ENCODE results near the gene STARD9. TPM values are rescaled to one million over a fixed set of nuclear protein-coding genes. Genes with fewer than 3 reads are reported as not detected.
"Not testable (repeated sequence)": the region's sequence is repeated elsewhere in the genome, so short reads cannot be mapped to it uniquely, and the experiment has no call there.

STARD9 gene
- total RNA-seq, 1 donor from 2014 or later = 27.7 TPM

DNA sequence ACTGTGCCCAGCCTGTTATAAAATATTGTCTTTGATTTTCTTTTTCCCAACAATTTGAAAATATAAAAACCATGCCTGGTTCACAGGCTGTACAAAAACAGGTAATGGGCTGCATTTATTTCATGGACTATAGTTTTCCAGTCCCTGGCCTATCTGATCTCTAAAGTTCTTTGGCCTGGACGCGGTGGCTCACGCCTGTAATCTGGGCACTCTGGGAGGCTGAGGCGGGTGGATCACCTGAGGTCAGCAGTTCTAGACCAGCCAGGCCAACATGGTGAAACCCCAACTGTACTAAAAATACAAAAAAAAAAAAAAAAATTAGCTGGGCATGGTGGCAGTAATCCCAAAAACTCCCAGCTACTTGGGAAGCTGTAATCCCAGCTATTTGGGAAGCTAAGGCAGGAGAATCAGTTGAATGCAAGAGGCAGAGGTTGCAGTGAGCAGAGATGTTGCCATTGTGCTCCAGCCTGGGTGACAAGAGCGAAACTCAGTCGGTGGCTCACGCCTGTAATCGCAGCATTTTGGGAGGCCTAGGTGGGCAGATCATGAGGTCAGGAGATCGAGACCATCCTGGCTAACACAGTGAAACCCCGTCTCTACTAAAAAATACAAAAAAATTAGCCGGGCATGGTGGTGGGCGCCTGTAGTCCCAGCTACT lies 18.7 kb upstream of the STARD9 start:
- not testable (repeated sequence) for H3K4me1 ChIP-seq (ENCODE audit: control insufficient read depth in 3 of 3, insufficient read depth in 3 of 3, low read length in 3 of 3); H3K4me3 ChIP-seq (ENCODE audit: low read length in 3 of 3); H3K9ac ChIP-seq (ENCODE audit: low read depth in 1 of 3, low read length in 3 of 3); H3K27me3 ChIP-seq (ENCODE audit: control insufficient read depth in 3 of 3, insufficient read depth in 3 of 3, low read length in 3 of 3); H3K27ac ChIP-seq (ENCODE audit: low read depth, low read length); H3K9me3 ChIP-seq (ENCODE audit: control insufficient read depth in 3 of 3, low read length in 3 of 3)
- peaks cover 6 to 17% (median 11%) of the 10 kb centered on the region in 3 donors for H3K36me3 ChIP-seq (ENCODE audit: control insufficient read depth in 3 of 3, insufficient read depth in 3 of 3, low read length in 3 of 3)

DNA sequence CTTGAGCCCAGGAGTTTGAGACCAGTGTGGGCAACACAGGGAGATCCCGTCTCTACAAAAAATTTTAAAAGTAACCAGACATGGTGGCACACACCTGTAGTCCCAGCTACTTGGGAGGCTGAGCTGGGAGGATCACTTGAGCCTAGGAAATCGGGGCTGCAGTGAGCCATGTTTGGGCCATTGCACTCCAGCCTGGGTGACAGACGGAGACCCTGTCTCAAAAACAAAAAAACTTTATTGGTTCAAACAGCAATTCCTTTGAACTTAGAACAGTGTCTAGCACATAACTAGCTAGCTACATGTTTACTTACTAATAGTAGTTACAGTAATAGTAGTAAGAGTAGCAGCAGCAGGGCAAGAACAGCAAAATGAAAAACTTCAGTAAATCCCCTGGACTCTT lies 16.7 kb upstream of the STARD9 start:
- Histone ChIP-seq H3K9me3 (ENCODE audit: control insufficient read depth in 3 of 3, low read length in 3 of 3) (no peaks in the 10 kb centered on the region), H3K27ac (ENCODE audit: low read depth, low read length) (no peak overlapping the region), H3K4me3 (ENCODE audit: low read length in 3 of 3) (no peak overlapping the region), H3K36me3 (ENCODE audit: control insufficient read depth in 3 of 3, insufficient read depth in 3 of 3, low read length in 3 of 3) (peaks cover 15 to 29% (median 21%) of the 10 kb centered on the region in 3 donors), H3K27me3 (ENCODE audit: control insufficient read depth in 3 of 3, insufficient read depth in 3 of 3, low read length in 3 of 3) (no peaks in the 10 kb centered on the region), H3K4me1 (ENCODE audit: control insufficient read depth in 3 of 3, insufficient read depth in 3 of 3, low read length in 3 of 3) (no peaks in the 10 kb centered on the region), H3K9ac (ENCODE audit: low read depth in 1 of 3, low read length in 3 of 3) (no peak overlapping the region)

DNA sequence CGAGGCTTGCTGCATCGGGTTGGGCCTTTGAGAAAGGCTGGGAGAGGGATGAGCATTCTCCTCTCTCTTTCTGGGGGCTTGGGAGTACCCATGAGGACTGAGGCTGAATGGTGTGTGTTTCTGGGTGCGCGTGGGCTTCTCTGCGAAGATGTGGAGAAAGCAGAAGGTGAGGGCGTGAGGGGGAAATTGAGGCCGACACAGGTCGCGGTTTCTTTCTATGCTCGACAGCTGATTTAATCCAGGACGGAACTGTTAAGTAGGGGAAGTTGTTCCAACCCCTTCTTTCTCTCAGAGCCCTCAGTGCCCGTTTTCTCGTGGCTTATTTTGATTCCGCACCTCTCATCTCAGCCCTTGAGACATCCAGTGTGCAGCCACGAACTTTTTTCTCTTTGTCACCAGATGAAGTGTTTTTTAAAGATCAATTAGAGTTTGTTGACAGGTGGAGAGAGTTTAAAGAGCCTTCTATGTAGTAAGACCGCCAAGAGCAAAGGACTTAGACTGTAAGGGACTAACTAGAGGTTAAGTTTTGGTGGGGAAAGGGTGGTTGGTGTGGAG lies 711 bp downstream of the STARD9 start:
- Histone ChIP-seq H3K9ac (ENCODE audit: low read depth in 1 of 3, low read length in 3 of 3) (peak overlapping the region; percentile 77 to 85 (median 82)), H3K36me3 (ENCODE audit: control insufficient read depth in 3 of 3, insufficient read depth in 3 of 3, low read length in 3 of 3) (no peaks in the 10 kb centered on the region), H3K27ac (ENCODE audit: low read depth, low read length) (peak overlapping the region; percentile 68), H3K27me3 (ENCODE audit: control insufficient read depth in 3 of 3, insufficient read depth in 3 of 3, low read length in 3 of 3) (peaks cover 0 to 12% (median 6%) of the 10 kb centered on the region in 3 donors), H3K4me1 (ENCODE audit: control insufficient read depth in 3 of 3, insufficient read depth in 3 of 3, low read length in 3 of 3) (peaks cover 17 to 22% (median 18%) of the 10 kb centered on the region in 3 donors), H3K4me3 (ENCODE audit: low read length in 3 of 3) (peak overlapping the region; percentile 80 to 84 (median 84)), H3K9me3 (ENCODE audit: control insufficient read depth in 3 of 3, low read length in 3 of 3) (no peaks in the 10 kb centered on the region)

DNA sequence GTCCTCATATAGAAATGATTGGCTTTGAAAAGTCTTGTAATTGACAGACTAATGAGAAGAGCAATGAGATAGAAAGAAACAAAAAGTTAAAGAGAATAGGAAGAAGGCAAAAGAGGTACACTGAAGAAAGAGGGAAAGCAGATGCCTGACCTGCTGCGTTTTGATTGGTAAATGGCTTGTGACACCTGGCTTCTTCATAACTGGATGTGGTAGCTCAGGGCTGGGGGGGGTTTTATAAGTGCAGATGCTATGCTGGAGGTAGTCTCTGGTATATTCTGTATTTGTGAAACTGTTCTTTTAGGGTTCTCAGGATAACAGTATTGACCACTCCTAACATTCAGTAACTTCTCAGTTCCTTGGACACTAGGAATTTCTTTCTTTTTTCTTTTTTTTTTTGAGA lies 1.4 kb downstream of the STARD9 start:
- Histone ChIP-seq H3K4me3 (ENCODE audit: low read length in 3 of 3) (peak overlapping the region; percentile 8 to 84 (median 45)), H3K27ac (ENCODE audit: low read depth, low read length) (no peak overlapping the region), H3K9ac (ENCODE audit: low read depth in 1 of 3, low read length in 3 of 3) (peak overlapping the region in 1 of 3 donors; percentile 85), H3K9me3 (ENCODE audit: control insufficient read depth in 3 of 3, low read length in 3 of 3) (no peaks in the 10 kb centered on the region), H3K36me3 (ENCODE audit: control insufficient read depth in 3 of 3, insufficient read depth in 3 of 3, low read length in 3 of 3) (no peaks in the 10 kb centered on the region), H3K27me3 (ENCODE audit: control insufficient read depth in 3 of 3, insufficient read depth in 3 of 3, low read length in 3 of 3) (peaks cover 0 to 12% (median 6%) of the 10 kb centered on the region in 3 donors), H3K4me1 (ENCODE audit: control insufficient read depth in 3 of 3, insufficient read depth in 3 of 3, low read length in 3 of 3) (peaks cover 23 to 26% (median 23%) of the 10 kb centered on the region in 3 donors)

DNA sequence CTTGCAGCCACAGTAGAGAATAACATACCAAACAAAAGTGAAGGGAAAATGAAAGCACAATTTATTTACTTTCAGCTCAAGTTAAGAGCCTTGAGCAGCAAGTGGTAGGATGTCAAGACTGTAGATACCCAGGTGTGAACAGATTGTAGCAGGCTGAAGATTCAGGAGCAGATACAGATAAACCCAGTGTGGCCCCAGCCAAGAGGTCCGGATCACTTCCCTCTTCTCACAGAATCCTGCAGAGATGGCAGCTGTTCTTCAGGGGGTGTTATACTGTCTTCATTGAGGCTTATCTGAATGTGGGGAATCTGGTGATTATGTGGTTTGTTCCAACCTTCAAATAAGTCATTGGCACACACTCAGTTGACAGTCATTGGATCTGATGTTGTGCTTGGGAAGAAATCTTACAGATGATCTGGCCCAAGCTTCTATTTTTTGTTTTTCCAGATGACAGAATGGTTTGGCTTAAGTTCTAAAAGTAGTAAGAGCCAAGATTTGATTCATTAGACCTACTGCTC lies 2.2 kb downstream of the STARD9 start:
- Histone ChIP-seq H3K4me1 (ENCODE audit: control insufficient read depth in 3 of 3, insufficient read depth in 3 of 3, low read length in 3 of 3) (peaks cover 26 to 29% (median 29%) of the 10 kb centered on the region in 3 donors), H3K27me3 (ENCODE audit: control insufficient read depth in 3 of 3, insufficient read depth in 3 of 3, low read length in 3 of 3) (peaks cover 0 to 12% (median 6%) of the 10 kb centered on the region in 3 donors), H3K36me3 (ENCODE audit: control insufficient read depth in 3 of 3, insufficient read depth in 3 of 3, low read length in 3 of 3) (no peaks in the 10 kb centered on the region), H3K4me3 (ENCODE audit: low read length in 3 of 3) (peak overlapping the region in 2 of 3 donors; percentile 51 to 52), H3K9me3 (ENCODE audit: control insufficient read depth in 3 of 3, low read length in 3 of 3) (no peaks in the 10 kb centered on the region), H3K27ac (ENCODE audit: low read depth, low read length) (peak overlapping the region; percentile 25), H3K9ac (ENCODE audit: low read depth in 1 of 3, low read length in 3 of 3) (no peak overlapping the region)

DNA sequence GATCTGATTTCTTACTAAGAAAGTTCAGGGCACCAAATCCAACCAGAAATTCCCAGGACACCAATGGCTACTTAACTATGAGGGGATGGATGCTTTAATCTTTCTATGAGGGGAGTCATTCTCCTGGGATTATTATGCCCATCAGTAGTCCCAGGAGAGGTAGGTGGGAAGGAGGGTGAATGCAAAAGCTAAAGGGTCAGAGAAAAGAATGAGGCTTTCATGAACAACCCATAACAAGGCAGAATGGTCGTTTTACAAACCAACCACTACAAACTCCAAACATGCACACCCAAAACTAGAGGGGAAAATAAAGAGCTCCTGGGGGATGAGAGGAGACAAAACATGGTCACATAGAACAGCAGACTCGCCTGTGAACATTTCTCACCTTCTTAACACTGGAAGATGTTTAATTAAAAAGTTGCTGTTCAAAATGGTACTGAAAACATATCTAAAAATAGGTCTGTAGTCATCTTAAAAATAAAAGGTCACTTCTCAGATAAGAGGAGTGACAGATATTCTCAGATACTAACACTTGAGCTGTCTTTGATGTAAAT lies 3.7 kb downstream of the STARD9 start:
- Histone ChIP-seq H3K4me1 (ENCODE audit: control insufficient read depth in 3 of 3, insufficient read depth in 3 of 3, low read length in 3 of 3) (peaks cover 34 to 43% (median 35%) of the 10 kb centered on the region in 3 donors), H3K4me3 (ENCODE audit: low read length in 3 of 3) (no peak overlapping the region)

DNA sequence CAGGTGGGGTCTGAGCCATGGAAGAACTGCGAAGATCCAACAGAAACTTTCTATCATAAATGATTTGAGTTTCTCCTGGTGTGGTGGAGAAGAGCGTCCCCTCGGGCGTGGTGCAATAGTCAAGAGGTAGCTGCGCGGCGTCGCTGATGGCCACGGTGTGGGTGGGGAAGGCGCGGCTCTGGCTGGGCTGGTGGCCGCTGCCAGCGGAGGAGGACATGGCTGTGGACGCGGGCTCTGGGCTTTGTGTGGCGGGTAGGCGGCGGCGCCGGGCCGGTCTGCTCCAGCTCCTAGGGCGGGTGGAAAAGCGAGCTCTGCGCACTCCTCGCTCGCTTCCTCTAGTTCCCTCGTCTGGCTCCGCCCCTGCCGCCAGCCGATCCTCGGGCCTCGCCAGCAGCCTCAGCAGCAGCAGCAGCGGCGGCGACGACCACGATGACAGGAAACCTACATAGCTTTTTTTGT lies 5.9 kb downstream of the STARD9 start:
- Histone ChIP-seq H3K9me3 (ENCODE audit: control insufficient read depth in 3 of 3, low read length in 3 of 3) (no peaks in the 10 kb centered on the region), H3K27me3 (ENCODE audit: control insufficient read depth in 3 of 3, insufficient read depth in 3 of 3, low read length in 3 of 3) (peaks cover 0 to 6% (median 3%) of the 10 kb centered on the region in 3 donors), H3K4me3 (ENCODE audit: low read length in 3 of 3) (peak overlapping the region; percentile 68 to 74 (median 68)), H3K9ac (ENCODE audit: low read depth in 1 of 3, low read length in 3 of 3) (peak overlapping the region; percentile 54 to 68 (median 59)), H3K4me1 (ENCODE audit: control insufficient read depth in 3 of 3, insufficient read depth in 3 of 3, low read length in 3 of 3) (peaks cover 26 to 37% (median 26%) of the 10 kb centered on the region in 3 donors), H3K27ac (ENCODE audit: low read depth, low read length) (peak overlapping the region; percentile 38), H3K36me3 (ENCODE audit: control insufficient read depth in 3 of 3, insufficient read depth in 3 of 3, low read length in 3 of 3) (peaks cover 0 to 4% (median 0%) of the 10 kb centered on the region in 3 donors)

More for the DNA sequence above, 3.7 kb downstream of the STARD9 start:
- H3K9ac ChIP-seq (ENCODE audit: low read depth in 1 of 3, low read length in 3 of 3) = peak overlapping the region in 1 of 3 donors; percentile 35
- H3K36me3 ChIP-seq (ENCODE audit: control insufficient read depth in 3 of 3, insufficient read depth in 3 of 3, low read length in 3 of 3) = no peaks in the 10 kb centered on the region
- H3K27ac ChIP-seq (ENCODE audit: low read depth, low read length) = no peak overlapping the region
- no peaks in the 10 kb centered on the region for H3K9me3 ChIP-seq (ENCODE audit: control insufficient read depth in 3 of 3, low read length in 3 of 3)
- peaks cover 0 to 12% (median 6%) of the 10 kb centered on the region in 3 donors for H3K27me3 ChIP-seq (ENCODE audit: control insufficient read depth in 3 of 3, insufficient read depth in 3 of 3, low read length in 3 of 3)

DNA sequence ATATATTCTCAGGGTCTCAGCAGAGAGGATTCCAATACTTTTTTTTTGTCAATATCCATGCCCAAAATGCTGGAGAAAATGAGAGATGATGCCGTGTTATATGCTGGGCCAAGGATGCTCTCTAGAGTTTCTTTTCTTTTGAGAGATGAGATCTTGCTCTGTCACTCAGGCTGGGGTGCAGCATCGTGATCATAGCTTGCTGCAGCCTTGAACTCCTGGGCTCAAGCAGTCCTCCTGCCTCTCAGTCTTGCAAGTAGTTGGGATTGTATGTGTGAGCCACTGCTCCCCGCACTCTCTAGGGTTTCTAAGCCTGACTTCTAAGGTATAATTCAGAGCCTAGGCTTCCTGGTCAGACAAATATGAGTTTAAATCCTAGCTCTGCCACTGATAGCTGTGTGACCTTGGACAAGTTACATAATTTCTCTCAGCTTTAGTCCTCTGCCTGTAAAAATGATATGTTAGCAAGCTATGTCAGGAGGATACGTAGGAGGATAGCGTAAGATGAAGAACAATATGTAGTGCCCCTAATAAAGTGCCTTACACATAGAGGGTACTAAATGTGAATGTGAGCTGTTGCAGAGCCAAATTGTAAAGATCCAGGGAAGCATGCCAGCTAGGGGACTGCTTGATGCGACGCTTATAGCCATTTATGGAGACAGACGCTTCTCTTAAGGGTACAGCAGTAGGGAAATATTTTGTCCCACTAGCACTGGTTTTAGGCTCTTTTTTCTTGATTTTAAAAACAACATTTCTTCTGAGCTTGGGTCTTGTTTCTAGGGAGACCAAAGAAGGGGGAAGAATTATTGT lies 7.4 kb downstream of the STARD9 start:
- no peak overlapping the region for H3K27ac ChIP-seq (ENCODE audit: low read depth, low read length)
- peaks cover 23 to 29% (median 26%) of the 10 kb centered on the region in 3 donors for H3K4me1 ChIP-seq (ENCODE audit: control insufficient read depth in 3 of 3, insufficient read depth in 3 of 3, low read length in 3 of 3)
- H3K27me3 ChIP-seq (ENCODE audit: control insufficient read depth in 3 of 3, insufficient read depth in 3 of 3, low read length in 3 of 3) = no peaks in the 10 kb centered on the region
- no peaks in the 10 kb centered on the region for H3K9me3 ChIP-seq (ENCODE audit: control insufficient read depth in 3 of 3, low read length in 3 of 3)
- no peak overlapping the region for H3K4me3 ChIP-seq (ENCODE audit: low read length in 3 of 3)
- H3K36me3 ChIP-seq (ENCODE audit: control insufficient read depth in 3 of 3, insufficient read depth in 3 of 3, low read length in 3 of 3) = peaks cover 0 to 5% (median 0%) of the 10 kb centered on the region in 3 donors
- H3K9ac ChIP-seq (ENCODE audit: low read depth in 1 of 3, low read length in 3 of 3) = peak overlapping the region in 1 of 3 donors; percentile 38

DNA sequence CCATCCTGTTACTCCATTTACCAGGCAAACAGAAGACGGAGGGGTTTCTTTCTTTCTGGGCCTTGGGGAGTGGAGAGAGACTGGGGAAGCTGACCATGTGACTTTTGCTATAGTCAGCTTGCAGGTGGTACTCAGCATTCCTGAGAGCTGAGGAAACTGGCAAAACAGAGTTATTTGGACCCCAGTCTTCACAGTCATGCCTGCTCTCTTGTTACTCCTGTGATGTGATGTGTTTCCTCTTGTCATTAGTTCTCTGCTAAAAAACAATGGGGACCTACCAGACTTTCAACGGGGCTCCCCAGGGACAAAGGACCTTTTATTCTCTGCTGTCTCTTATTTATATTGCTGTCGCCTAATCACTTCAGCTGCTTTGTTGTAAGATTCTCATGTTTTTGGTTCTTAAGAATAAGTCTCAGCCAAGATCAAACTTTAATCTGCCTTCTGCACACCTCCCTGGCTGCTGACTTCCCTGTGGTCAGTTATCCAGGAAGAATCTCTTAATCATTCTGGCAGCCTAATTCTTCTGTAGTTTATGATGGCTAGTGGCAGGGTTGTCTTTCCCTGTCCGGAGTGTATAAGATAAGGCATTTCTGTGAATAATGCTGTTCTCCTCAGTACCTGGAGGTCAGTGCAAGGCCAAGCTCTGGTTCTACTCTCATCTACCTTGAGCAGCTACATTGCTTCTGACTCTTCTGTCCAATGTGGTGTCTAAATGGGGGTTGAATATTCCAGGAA lies 8.8 kb downstream of the STARD9 start:
- Histone ChIP-seq H3K9me3 (ENCODE audit: control insufficient read depth in 3 of 3, low read length in 3 of 3) (no peaks in the 10 kb centered on the region), H3K4me1 (ENCODE audit: control insufficient read depth in 3 of 3, insufficient read depth in 3 of 3, low read length in 3 of 3) (peaks cover 23 to 26% (median 26%) of the 10 kb centered on the region in 3 donors), H3K27me3 (ENCODE audit: control insufficient read depth in 3 of 3, insufficient read depth in 3 of 3, low read length in 3 of 3) (no peaks in the 10 kb centered on the region), H3K27ac (ENCODE audit: low read depth, low read length) (no peak overlapping the region), H3K9ac (ENCODE audit: low read depth in 1 of 3, low read length in 3 of 3) (peak overlapping the region in 1 of 3 donors; percentile 38), H3K36me3 (ENCODE audit: control insufficient read depth in 3 of 3, insufficient read depth in 3 of 3, low read length in 3 of 3) (peaks cover 0 to 7% (median 0%) of the 10 kb centered on the region in 3 donors), H3K4me3 (ENCODE audit: low read length in 3 of 3) (no peak overlapping the region)
